Measurements from ENCODE around the gene PPIP5K2. TPM values are rescaled to one million over a fixed set of nuclear protein-coding genes. Genes with fewer than 3 reads are reported as not detected.
"Not testable (repeated sequence)": the region's sequence is repeated elsewhere in the genome, so short reads cannot be mapped to it uniquely, and the experiment has no call there.

Gene PPIP5K2
- total RNA-seq, 4 donors from 2014 or later, result 23.9 to 64.6 (median 44.4) TPM

GRCh38 chr5:103135461-103135860 lies 15.4 kb downstream of the PPIP5K2 start:
- DNase-seq, result no peak
- intact Hi-C loops (cut with DNase I; ENCODE audit: low total_unique reads) (no loop called here), in situ Hi-C loops (cut with MboI; ENCODE audit: low pct_ligation_motif_present in 1 of 4, low pct_unique_long_range_greater_than_20kb in 1 of 4, low sequenced_read_pairs in 3 of 4) (loop anchor here in 3 of 4 donors (10.0 to 25.0 kb wide), 3 partner anchors 351 to 373 kb away; partner anchors contain the start of gene PAM (in 1 of the 3))
- no peak for TF ChIP-seq POLR2AphosphoS5 (IDR thresholded peaks at IDR 0.05)
- TF ChIP-seq CTCF (IDR thresholded peaks at IDR 0.05), result no peak
- no peaks in the 10 kb centered on the region for H3K27me3 ChIP-seq
- peaks cover 0 to 13% (median 0%) of the 10 kb centered on the region in 4 donors for H3K36me3 ChIP-seq
- H3K27ac ChIP-seq, result no peak overlapping the region
- WGBS, 2 donors (ENCODE audit: low coverage in 1 of 2), result 91 to 100% methylated on average over 1 of the region's 1 CpG
- H3K9me3 ChIP-seq, result no peaks in the 10 kb centered on the region
- H3K4me1 ChIP-seq, result peaks cover 0 to 8% (median 3%) of the 10 kb centered on the region in 4 donors
- no peak overlapping the region for H3K4me3 ChIP-seq

- Histone ChIP-seq H3K9me3 (no peaks in the 10 kb centered on the region), H3K27me3 (no peaks in the 10 kb centered on the region), H3K36me3 (peaks cover 0 to 13% (median 0%) of the 10 kb centered on the region in 4 donors), H3K4me3 (no peak overlapping the region), H3K27ac (peak overlapping the region in 3 of 4 donors; percentile 9 to 53 (median 15)), H3K4me1 (peaks cover 0 to 8% (median 3%) of the 10 kb centered on the region in 4 donors)
- TF ChIP-seq POLR2A (IDR thresholded peaks at IDR 0.05) (no peak), POLR2AphosphoS5 (IDR thresholded peaks at IDR 0.05) (no peak), EP300 (IDR thresholded peaks at IDR 0.05; ENCODE audit: low read depth) (no peak), CTCF (IDR thresholded peaks at IDR 0.05) (no peak)
- in situ Hi-C loops (cut with MboI; ENCODE audit: low pct_ligation_motif_present in 1 of 4, low pct_unique_long_range_greater_than_20kb in 1 of 4, low sequenced_read_pairs in 3 of 4), result loop anchor here in 3 of 4 donors (10.0 to 25.0 kb wide), 3 partner anchors 353 to 376 kb away; partner anchors contain the start of gene PAM (in 1 of the 3)
- WGBS, 2 donors (ENCODE audit: low coverage in 1 of 2), result 46 to 60% methylated on average over 3 of the region's 3 CpGs
- intact Hi-C loops (cut with DNase I; ENCODE audit: low total_unique reads), result no loop called here
- DNase-seq, result no peak
Observed at GRCh38 chr5:103138202-103138690, 18.1 kb downstream of the PPIP5K2 start.

- no peak for TF ChIP-seq POLR2A (IDR thresholded peaks at IDR 0.05)
- no peak for TF ChIP-seq POLR2AphosphoS5 (IDR thresholded peaks at IDR 0.05)
- TF ChIP-seq EP300 (IDR thresholded peaks at IDR 0.05; ENCODE audit: low read depth), result no peak
- TF ChIP-seq CTCF (IDR thresholded peaks at IDR 0.05), result peak; percentile 90 to 93 (median 91)
- Histone ChIP-seq H3K27ac (peak overlapping the region in 1 of 4 donors; percentile 53), H3K27me3 (no peaks in the 10 kb centered on the region), H3K4me1 (peaks cover 0 to 8% (median 3%) of the 10 kb centered on the region in 4 donors), H3K36me3 (peaks cover 0 to 13% (median 0%) of the 10 kb centered on the region in 4 donors), H3K9me3 (no peaks in the 10 kb centered on the region), H3K4me3 (no peak overlapping the region)
- in situ Hi-C loops (cut with MboI; ENCODE audit: low pct_ligation_motif_present in 1 of 4, low pct_unique_long_range_greater_than_20kb in 1 of 4, low sequenced_read_pairs in 3 of 4) (loop anchor here in 3 of 4 donors (10.0 to 25.0 kb wide), 3 partner anchors 355 to 377 kb away; partner anchors contain the start of gene PAM (in 1 of the 3)), intact Hi-C loops (cut with DNase I; ENCODE audit: low total_unique reads) (no loop called here)
- 0% methylated on average over 2 of the region's 2 CpGs for WGBS, 2 donors (ENCODE audit: low coverage in 1 of 2)
- peak; percentile 82 for DNase-seq
Observed at GRCh38 chr5:103139264-103139865, 19.3 kb downstream of the PPIP5K2 start.

- WGBS, 2 donors (ENCODE audit: low coverage in 1 of 2), result 99 to 100% methylated on average over 1 to 13 of the region's 25 CpGs
- in situ Hi-C loops (cut with MboI; ENCODE audit: low pct_ligation_motif_present in 1 of 4, low pct_unique_long_range_greater_than_20kb in 1 of 4, low sequenced_read_pairs in 3 of 4), result loop anchor here in 1 of 4 donors (25.0 kb wide), 1 partner anchor 380 kb away; the partner anchor contains the start of gene PAM
- H3K9me3 ChIP-seq; H3K27me3 ChIP-seq; H3K4me3 ChIP-seq; DNase-seq; H3K27ac ChIP-seq; H3K4me1 ChIP-seq; intact Hi-C loops (cut with DNase I; ENCODE audit: low total_unique reads); H3K36me3 ChIP-seq: not testable (repeated sequence)
Observed at GRCh38 chr5:103142132-103142531, 22.0 kb downstream of the PPIP5K2 start.

Data from transverse colon (tissue), 4 donors.